Chondrocyte (in vitro differentiated cells): Measurements from ENCODE around the gene GABRB1. TPM values are rescaled to one million over a fixed set of nuclear protein-coding genes. Genes with fewer than 3 reads are reported as not detected.

Source experiments
- DNase-seq: peaks from one replicate; pipeline ENCODE4 v3.0.0; 2021; ENCODE audit warnings: mixed read lengths, low spot score
- H3K27ac Mint-ChIP-seq: one replicate; pipeline ENCODE4 v1.8.0; 2021; ENCODE audit warnings: mild to moderate bottlenecking, moderate library complexity, mixed read lengths; ENCODE audit not compliant: unreplicated experiment
- H3K27me3 Mint-ChIP-seq: 2 replicates; pipeline ENCODE4 v1.8.0; 2021; ENCODE audit warnings: low read depth, mixed read lengths
- H3K36me3 Mint-ChIP-seq: 2 replicates; pipeline ENCODE4 v1.8.0; 2021; ENCODE audit warnings: low read depth, mixed read lengths
- H3K4me1 Mint-ChIP-seq: 2 replicates; pipeline ENCODE4 v1.8.0; 2021; ENCODE audit warnings: low read depth, mild to moderate bottlenecking, mixed read lengths
- H3K4me3 Mint-ChIP-seq: one replicate; pipeline ENCODE4 v1.8.0; 2021; ENCODE audit warnings: mild to moderate bottlenecking, moderate library complexity, mixed read lengths; ENCODE audit not compliant: unreplicated experiment
- H3K9me3 Mint-ChIP-seq: 2 replicates; pipeline ENCODE4 v1.8.0; 2021; ENCODE audit warnings: low read depth, mixed read lengths
- CTCF ChIP-seq: fragments of 200-600 bp; sonication (generic); IDR thresholded peaks from 2 replicates; pipeline ENCODE4 v1.5.0; 2021; ENCODE audit warnings: antibody characterized with exemption, mild to moderate bottlenecking, moderate library complexity
- total RNA-seq: library from RNA; stranded (reverse); gene quantifications from 3 replicates; pipeline ENCODE4 v1.2.1, GENCODE V29; 2021

Gene GABRB1
- total RNA-seq, 1 donor from 2014 or later: not detected

DNA sequence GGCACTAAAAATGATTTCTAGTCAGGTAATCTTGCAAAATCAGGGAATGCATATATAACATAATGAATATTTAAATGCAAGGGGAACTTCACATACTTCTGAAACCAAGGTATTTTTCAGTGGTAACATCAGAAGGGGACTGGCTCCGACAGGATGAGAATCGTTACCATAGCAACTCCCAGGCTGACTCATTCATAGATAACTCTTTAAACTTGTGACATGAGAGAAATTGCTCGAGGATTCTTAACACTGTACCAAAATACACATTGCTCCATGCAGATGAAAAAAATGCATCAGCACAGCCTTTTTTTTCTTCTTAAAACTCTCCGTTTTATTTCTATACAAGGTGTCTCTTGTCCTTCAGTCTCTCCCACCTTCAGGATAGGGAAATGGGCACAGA, 114.3 kb downstream of the GABRB1 start:
- Mint-ChIP-seq H3K4me3 (no peak overlapping the region), H3K27me3 (peaks cover 32% of the 10 kb centered on the region), H3K9me3 (no peaks in the 10 kb centered on the region), H3K4me1 (no peaks in the 10 kb centered on the region), H3K36me3 (no peaks in the 10 kb centered on the region), H3K27ac (no peak overlapping the region)
- DNase-seq: no peak
- no peak for TF ChIP-seq CTCF

DNA sequence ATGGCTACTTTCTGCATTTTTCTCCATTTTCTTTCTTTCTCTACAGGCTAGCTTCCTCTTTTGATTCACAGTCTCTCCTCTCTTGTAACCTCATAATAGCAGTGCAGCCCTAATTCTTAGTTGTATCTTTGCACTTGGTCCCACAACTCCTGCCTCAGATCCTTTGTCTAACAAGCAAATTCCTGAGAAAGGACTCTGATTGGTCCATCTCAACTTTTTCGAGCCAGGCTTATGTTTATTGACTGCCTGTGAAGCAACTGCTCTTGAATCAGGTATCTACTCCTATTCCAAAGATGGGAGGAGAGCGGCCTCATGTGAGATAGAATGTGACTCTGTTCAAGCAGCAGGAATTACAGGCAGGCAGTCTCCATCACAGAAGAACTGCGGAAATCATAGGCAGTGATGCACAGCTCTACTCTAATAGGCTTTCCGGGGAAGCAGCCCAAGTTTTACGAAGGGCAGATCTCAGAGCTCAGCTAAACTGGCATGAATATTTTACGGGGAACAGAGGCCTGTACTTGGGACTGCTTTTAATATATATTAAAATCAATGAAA, 123.5 kb downstream of the GABRB1 start:
- no peaks in the 10 kb centered on the region for H3K4me1 Mint-ChIP-seq
- no peaks in the 10 kb centered on the region for H3K9me3 Mint-ChIP-seq

DNA sequence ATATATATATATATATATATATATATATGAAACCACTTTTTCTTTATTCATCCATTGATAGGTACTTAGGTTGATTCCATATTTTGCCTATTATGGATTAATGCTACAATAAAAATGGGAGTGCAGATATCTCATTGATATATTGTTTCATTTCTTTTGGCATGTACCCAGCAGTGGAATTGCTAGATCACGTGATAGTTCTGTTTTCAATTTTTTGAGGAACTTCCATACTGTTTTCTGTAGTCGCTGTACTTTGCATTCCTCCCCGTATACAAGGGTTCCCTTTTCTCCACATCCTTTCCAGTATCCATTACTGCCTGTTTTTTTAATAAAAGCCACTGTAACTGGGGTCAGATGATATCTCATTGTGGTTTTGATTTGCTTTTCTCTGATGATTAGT, 124.6 kb downstream of the GABRB1 start:
- Mint-ChIP-seq H3K4me3 (no peak overlapping the region), H3K9me3 (no peaks in the 10 kb centered on the region), H3K27me3 (peaks cover 29% of the 10 kb centered on the region)

More for the DNA sequence above, 123.5 kb downstream of the GABRB1 start:
- no peak overlapping the region for H3K4me3 Mint-ChIP-seq
- no peaks in the 10 kb centered on the region for H3K36me3 Mint-ChIP-seq
- no peak for DNase-seq
- no peak for TF ChIP-seq CTCF
- H3K27ac Mint-ChIP-seq: no peak overlapping the region
- H3K27me3 Mint-ChIP-seq: peaks cover 31% of the 10 kb centered on the region

DNA sequence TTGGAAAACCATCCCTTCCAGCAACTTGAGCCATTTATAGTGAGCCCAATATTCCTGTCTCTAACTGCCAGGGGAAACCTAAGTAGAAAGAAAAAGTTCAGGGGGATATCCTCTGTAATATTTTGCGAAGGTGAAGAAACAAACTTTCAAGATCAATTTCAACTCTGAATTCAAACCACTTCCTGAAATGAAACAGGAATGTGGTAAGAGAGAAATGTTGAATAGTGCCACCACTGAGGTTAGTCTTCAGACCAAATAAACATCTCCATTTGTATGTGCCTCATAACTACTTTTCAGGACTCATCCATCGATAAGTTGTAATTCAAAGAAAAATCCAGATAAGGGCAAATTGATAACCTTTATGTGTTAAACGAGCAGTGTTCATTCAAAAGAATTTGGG, 128.7 kb downstream of the GABRB1 start:
- H3K4me1 Mint-ChIP-seq: no peaks in the 10 kb centered on the region
- H3K27ac Mint-ChIP-seq: no peak overlapping the region
- no peak overlapping the region for H3K4me3 Mint-ChIP-seq
- H3K36me3 Mint-ChIP-seq: no peaks in the 10 kb centered on the region
- TF ChIP-seq CTCF: no peak
- no peak for DNase-seq
- H3K9me3 Mint-ChIP-seq: no peaks in the 10 kb centered on the region
- peaks cover 16% of the 10 kb centered on the region for H3K27me3 Mint-ChIP-seq

More for the DNA sequence above, 124.6 kb downstream of the GABRB1 start:
- no peak for DNase-seq
- Mint-ChIP-seq H3K27ac (no peak overlapping the region), H3K4me1 (no peaks in the 10 kb centered on the region), H3K36me3 (no peaks in the 10 kb centered on the region)
- TF ChIP-seq CTCF: no peak

DNA sequence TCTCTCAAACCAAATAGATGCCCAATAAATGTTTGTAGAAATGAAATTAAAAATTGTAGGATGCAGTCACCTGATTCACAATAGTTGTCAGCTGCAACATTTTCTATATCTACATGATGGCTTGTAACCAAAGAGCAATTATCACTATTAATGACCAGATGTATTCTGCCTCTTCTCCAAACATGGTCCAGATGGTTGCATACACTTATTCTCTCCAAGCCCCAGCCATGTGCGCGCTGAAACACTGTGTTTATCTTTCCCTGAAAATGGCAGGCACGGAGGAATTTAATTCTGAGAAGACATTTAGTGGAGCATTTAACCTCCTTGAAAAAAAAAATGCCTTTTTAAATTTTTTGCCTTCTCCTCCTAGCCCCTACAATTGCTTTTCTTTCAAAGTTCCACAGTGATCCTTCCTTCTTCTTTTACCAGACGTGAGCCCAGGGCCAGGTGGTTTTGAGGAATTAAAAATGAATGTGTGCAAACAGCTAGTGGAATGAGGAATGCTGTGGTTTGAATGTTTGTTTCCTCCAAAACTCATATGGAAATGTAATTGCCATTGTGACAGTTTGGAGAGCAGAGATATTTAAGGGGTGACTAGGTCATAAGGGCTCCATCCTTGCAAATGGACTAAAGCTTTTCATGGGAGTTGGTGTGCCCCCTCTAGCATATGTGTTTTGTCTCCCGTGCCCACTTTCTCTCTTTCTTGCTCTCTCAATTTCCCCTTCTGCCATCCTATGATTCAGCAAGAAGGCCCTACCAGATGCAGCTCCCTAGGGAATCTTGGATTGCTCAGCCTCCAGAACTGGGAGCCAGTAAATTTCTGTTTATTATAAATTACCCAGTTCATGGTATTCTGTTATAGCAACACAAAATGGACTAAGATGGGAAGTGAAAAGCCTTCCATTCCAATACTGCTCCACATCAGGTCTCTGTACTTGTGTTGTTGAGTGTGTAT, 136.0 kb downstream of the GABRB1 start:
- H3K9me3 Mint-ChIP-seq: no peaks in the 10 kb centered on the region
- TF ChIP-seq CTCF: no peak
- H3K27me3 Mint-ChIP-seq: peaks cover 37% of the 10 kb centered on the region
- DNase-seq: no peak
- H3K4me3 Mint-ChIP-seq: no peak overlapping the region
- H3K4me1 Mint-ChIP-seq: no peaks in the 10 kb centered on the region
- H3K36me3 Mint-ChIP-seq: no peaks in the 10 kb centered on the region
- no peak overlapping the region for H3K27ac Mint-ChIP-seq
